Neural cell (in vitro differentiated cells): ENCODE measurements around the gene MST1. TPM values are rescaled to one million over a fixed set of nuclear protein-coding genes. Genes with fewer than 3 reads are reported as not detected.

Experiments used
- H2AFZ ChIP-seq: fragments of 200-600, 300-800 bp; sonication (generic), shearing (Covaris generic); 2 replicates; pipeline ENCODE4 v1.6.0; 2014; ENCODE audit warnings: low read depth, mild to moderate bottlenecking, antibody characterized with exemption, low read length, moderate library complexity
- H3F3A ChIP-seq: fragments of 200-600 bp; shearing (Covaris generic); 2 replicates; pipeline ENCODE4 v1.6.1; 2016; ENCODE audit warnings: mild to moderate bottlenecking, moderate library complexity, mixed read lengths, antibody characterized with exemption, low read length; ENCODE audit not compliant: insufficient read depth, poor library complexity, severe bottlenecking
- H3K27ac ChIP-seq: fragments of 200-600, 300-800 bp; sonication (generic), shearing (Covaris generic); 2 replicates; pipeline ENCODE4 v1.5.1; 2014; ENCODE audit warnings: mild to moderate bottlenecking, low read length, moderate library complexity
- H3K27me3 ChIP-seq: fragments of 300-800, 200-600 bp; sonication (generic), shearing (Covaris generic); 2 replicates; pipeline ENCODE4 v1.6.0; 2014; ENCODE audit warnings: mild to moderate bottlenecking, low read depth, low read length, moderate library complexity; ENCODE audit not compliant: insufficient read depth
- H3K36me3 ChIP-seq: fragments of 300-800, 200-600 bp; sonication (generic), shearing (Covaris generic); 2 replicates; pipeline ENCODE4 v1.5.1; 2014; ENCODE audit warnings: mild to moderate bottlenecking, antibody characterized with exemption, low read length, moderate library complexity; ENCODE audit not compliant: insufficient read depth
- H3K4me2 ChIP-seq: fragments of 300-800, 200-600 bp; sonication (generic), shearing (Covaris generic); 2 replicates; pipeline ENCODE4 v1.6.0; 2014; ENCODE audit warnings: mild to moderate bottlenecking, low read length
- H3K4me3 ChIP-seq: fragments of 300-800, 200-600 bp; sonication (generic), shearing (Covaris generic); 2 replicates; pipeline ENCODE4 v1.5.1; 2014; ENCODE audit warnings: mild to moderate bottlenecking, low read length, moderate library complexity
- H3K79me2 ChIP-seq: fragments of 200-600 bp; shearing (Covaris generic); replicated peaks from 2 replicates; pipeline ENCODE4 v1.6.0; 2014; ENCODE audit warnings: mild to moderate bottlenecking, low read length, moderate library complexity; ENCODE audit not compliant: insufficient read depth
- H3K9ac ChIP-seq: fragments of 300-800, 200-600 bp; sonication (generic), shearing (Covaris generic); 2 replicates; pipeline ENCODE4 v1.6.1; 2016; ENCODE audit warnings: mild to moderate bottlenecking, low read length, mixed read lengths
- H3K9me2 ChIP-seq: fragments of 200-600 bp; shearing (Covaris generic); 2 replicates; pipeline ENCODE4 v1.6.1; 2016; ENCODE audit warnings: mild to moderate bottlenecking, low read length, mixed read lengths; ENCODE audit not compliant: insufficient read depth
- H3K9me3 ChIP-seq: fragments of 200-600, 300-800 bp; sonication (generic), shearing (Covaris generic); 2 replicates; pipeline ENCODE4 v1.6.1; 2016; ENCODE audit warnings: mild to moderate bottlenecking, mixed run types, low read length, moderate library complexity, mixed read lengths
- H4K20me1 ChIP-seq: fragments of 200-600 bp; shearing (Covaris generic); 2 replicates; pipeline ENCODE4 v1.6.1; 2016; ENCODE audit warnings: mild to moderate bottlenecking, mixed run types; ENCODE audit not compliant: insufficient read depth
- EP300 ChIP-seq: fragments of 450-650 bp; conservative IDR thresholded peaks from 2 replicates; pipeline ENCODE4 v1.6.1; 2014; ENCODE audit warnings: antibody characterized with exemption, mild to moderate bottlenecking, moderate library complexity; ENCODE audit not compliant: poor library complexity, severe bottlenecking
- EZH2 ChIP-seq: fragments of 200-600, 300-800 bp; shearing (Covaris generic), sonication (generic); IDR thresholded peaks from 2 replicates; pipeline ENCODE4 v1.6.1; 2014; ENCODE audit warnings: antibody characterized with exemption, low read length, borderline replicate concordance, mild to moderate bottlenecking; ENCODE audit not compliant: insufficient read depth, poor library complexity, severe bottlenecking
- MXI1 ChIP-seq: fragments of 450-650 bp; conservative IDR thresholded peaks from 2 replicates; pipeline ENCODE4 v1.6.1; 2014; ENCODE audit warnings: antibody characterized with exemption, mild to moderate bottlenecking; ENCODE audit not compliant: poor library complexity, severe bottlenecking
- POLR2AphosphoS5 ChIP-seq: IDR thresholded peaks from 2 replicates; pipeline ENCODE4 v1.6.1; 2012
- RAD21 ChIP-seq: fragments of 450-650 bp; conservative IDR thresholded peaks from 2 replicates; pipeline ENCODE4 v1.6.1; 2014; ENCODE audit warnings: antibody characterized with exemption, mild to moderate bottlenecking, moderate library complexity
- SMC3 ChIP-seq: fragments of 450-650 bp; conservative IDR thresholded peaks from 2 replicates; pipeline ENCODE4 v1.6.1; 2014; ENCODE audit warnings: antibody characterized with exemption, mild to moderate bottlenecking, moderate library complexity; ENCODE audit not compliant: poor library complexity
- TAF1 ChIP-seq: IDR thresholded peaks from 2 replicates; pipeline ENCODE4 v1.6.1; 2012; ENCODE audit warnings: low read depth
- polyA plus RNA-seq: library from polyadenylated mRNA; depleted of rRNA; stranded (reverse); fragments of >200 nt; gene quantifications from 2 replicates; pipeline ENCODE4 v1.2.3, GENCODE V29; 2014
- TF ChIP-seq, protein P1 (sequence below): fragments of 450-650 bp; IDR thresholded peaks from 2 replicates; pipeline ENCODE4 v1.5.1; 2014; ENCODE audit warnings: antibody characterized with exemption, mild to moderate bottlenecking, moderate library complexity; ENCODE audit not compliant: poor library complexity, severe bottlenecking
- TF ChIP-seq, protein P2 (sequence below): IDR thresholded peaks from 2 replicates; pipeline ENCODE4 v1.6.1; 2012; ENCODE audit warnings: borderline replicate concordance

Gene MST1
- polyA plus RNA-seq, 1 donor from 2014 or later = 64.0 TPM

DNA sequence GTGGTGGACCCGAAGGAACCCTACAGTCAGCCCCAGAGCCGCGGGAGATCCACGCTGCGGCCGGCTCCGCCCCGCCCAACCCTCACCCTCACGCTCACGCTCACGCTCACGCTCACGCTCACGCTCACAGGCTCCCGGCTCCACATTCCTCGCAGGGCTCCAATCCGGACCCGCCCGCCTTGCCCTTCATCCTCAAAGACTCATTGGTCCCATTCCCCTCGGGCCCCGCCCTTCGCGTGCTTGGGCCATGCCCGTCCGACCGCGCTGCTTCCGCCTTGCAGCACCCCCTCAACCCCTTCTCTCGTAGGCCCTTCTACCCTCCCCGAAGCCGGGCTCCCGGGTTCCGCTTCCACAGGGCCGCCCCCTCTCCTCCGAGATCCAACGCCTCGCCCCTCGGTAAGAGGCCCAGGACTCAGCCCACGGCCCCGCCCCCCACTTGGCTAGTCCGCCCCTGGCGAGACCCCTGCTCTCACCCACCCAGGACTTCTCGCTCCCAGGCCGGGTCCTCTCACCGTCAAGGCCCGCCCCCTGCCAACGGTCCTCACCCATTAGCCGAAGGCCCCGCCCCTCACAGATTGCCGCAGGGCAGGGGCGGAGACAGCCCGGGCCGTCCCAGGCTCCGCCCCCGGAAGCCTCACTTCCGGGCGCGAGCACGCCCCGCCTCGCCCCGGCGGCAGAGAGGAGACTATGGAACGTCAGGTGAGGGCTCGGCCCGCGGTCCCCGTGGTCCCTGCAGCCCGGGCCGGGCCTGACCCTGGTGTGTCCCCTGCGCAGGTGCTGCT is 15.4 kb downstream of the MST1 start, which contains the start of gene APEH:
APEH (plus strand) TSS at position 637 of the 782 bp plus-strand sequence; CDS start at position 688, 51 bp downstream.
- Histone ChIP-seq H3K9me3 (no peaks in the 10 kb centered on the region), H2AFZ (peak within 1 kb of the TSS; percentile 88), H3K27me3 (no peaks in the 10 kb centered on the region), H3K4me2 (peak within 1 kb of the TSS; percentile 84), H3K27ac (peak within 1 kb of the TSS; percentile 90), H3K9ac (peak within 1 kb of the TSS; percentile 88), H3K4me3 (peak within 1 kb of the TSS; percentile 100), H3F3A (no peaks in the 10 kb centered on the region), H3K9me2 (no peaks in the 10 kb centered on the region), H4K20me1 (no peaks in the 10 kb centered on the region), H3K36me3 (no peaks in the 10 kb centered on the region), H3K79me2 (peaks cover 7% of the 10 kb centered on the region)
- TF ChIP-seq, protein P1, sequence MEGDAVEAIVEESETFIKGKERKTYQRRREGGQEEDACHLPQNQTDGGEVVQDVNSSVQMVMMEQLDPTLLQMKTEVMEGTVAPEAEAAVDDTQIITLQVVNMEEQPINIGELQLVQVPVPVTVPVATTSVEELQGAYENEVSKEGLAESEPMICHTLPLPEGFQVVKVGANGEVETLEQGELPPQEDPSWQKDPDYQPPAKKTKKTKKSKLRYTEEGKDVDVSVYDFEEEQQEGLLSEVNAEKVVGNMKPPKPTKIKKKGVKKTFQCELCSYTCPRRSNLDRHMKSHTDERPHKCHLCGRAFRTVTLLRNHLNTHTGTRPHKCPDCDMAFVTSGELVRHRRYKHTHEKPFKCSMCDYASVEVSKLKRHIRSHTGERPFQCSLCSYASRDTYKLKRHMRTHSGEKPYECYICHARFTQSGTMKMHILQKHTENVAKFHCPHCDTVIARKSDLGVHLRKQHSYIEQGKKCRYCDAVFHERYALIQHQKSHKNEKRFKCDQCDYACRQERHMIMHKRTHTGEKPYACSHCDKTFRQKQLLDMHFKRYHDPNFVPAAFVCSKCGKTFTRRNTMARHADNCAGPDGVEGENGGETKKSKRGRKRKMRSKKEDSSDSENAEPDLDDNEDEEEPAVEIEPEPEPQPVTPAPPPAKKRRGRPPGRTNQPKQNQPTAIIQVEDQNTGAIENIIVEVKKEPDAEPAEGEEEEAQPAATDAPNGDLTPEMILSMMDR = peak; percentile 34
- TF ChIP-seq, protein P2, sequence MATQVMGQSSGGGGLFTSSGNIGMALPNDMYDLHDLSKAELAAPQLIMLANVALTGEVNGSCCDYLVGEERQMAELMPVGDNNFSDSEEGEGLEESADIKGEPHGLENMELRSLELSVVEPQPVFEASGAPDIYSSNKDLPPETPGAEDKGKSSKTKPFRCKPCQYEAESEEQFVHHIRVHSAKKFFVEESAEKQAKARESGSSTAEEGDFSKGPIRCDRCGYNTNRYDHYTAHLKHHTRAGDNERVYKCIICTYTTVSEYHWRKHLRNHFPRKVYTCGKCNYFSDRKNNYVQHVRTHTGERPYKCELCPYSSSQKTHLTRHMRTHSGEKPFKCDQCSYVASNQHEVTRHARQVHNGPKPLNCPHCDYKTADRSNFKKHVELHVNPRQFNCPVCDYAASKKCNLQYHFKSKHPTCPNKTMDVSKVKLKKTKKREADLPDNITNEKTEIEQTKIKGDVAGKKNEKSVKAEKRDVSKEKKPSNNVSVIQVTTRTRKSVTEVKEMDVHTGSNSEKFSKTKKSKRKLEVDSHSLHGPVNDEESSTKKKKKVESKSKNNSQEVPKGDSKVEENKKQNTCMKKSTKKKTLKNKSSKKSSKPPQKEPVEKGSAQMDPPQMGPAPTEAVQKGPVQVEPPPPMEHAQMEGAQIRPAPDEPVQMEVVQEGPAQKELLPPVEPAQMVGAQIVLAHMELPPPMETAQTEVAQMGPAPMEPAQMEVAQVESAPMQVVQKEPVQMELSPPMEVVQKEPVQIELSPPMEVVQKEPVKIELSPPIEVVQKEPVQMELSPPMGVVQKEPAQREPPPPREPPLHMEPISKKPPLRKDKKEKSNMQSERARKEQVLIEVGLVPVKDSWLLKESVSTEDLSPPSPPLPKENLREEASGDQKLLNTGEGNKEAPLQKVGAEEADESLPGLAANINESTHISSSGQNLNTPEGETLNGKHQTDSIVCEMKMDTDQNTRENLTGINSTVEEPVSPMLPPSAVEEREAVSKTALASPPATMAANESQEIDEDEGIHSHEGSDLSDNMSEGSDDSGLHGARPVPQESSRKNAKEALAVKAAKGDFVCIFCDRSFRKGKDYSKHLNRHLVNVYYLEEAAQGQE = no peak
- TF ChIP-seq TAF1 (no peak), MXI1 (peak; percentile 54), POLR2AphosphoS5 (peak; percentile 84), EP300 (peak; percentile 20)

DNA sequence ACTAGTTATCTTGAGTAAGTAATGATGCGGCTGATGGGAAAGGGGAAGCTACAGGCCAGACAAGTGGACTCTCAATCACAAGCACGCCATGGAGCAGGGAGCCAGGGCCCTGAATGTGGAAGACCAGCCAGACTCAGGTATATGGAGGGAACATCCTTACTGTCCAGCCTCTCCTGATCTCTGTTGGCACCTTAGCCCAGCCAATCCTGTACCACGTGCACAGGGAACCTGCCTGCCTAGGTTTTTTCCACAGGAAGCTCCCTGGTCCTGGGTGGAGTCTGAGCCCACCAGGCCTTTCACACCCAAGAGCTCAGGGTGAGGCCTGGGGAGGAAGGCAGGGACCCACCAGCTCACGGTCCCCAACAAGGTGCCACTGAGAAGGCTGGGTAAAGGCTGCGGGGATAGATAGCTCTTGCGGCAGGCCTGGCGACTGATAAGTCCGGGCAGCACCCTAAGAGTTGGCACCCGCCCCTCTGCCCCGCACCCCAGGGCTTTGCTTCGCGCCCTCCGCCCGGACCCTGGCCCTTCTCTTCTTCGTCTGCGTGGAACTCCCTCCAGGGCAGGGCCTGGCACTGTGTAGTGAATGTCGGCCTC is 16.1 kb downstream of the MST1 start:
- peak overlapping the region; percentile 88 for H3K9ac ChIP-seq
- H2AFZ ChIP-seq = peak overlapping the region; percentile 88
- H3K79me2 ChIP-seq = peaks cover 7% of the 10 kb centered on the region
- H3K9me3 ChIP-seq = no peaks in the 10 kb centered on the region
- no peaks in the 10 kb centered on the region for H3K27me3 ChIP-seq
- H3K9me2 ChIP-seq = no peaks in the 10 kb centered on the region
- H3K4me2 ChIP-seq = peak overlapping the region; percentile 65
- H3K36me3 ChIP-seq = no peaks in the 10 kb centered on the region
- H3K4me3 ChIP-seq = peak overlapping the region; percentile 100
- H4K20me1 ChIP-seq = no peaks in the 10 kb centered on the region
- H3K27ac ChIP-seq = peak overlapping the region; percentile 90
- H3F3A ChIP-seq = no peaks in the 10 kb centered on the region
- TF ChIP-seq, protein P2 = no peak
- TF ChIP-seq POLR2AphosphoS5 (no peak), EP300 (no peak), RAD21 (no peak), SMC3 (no peak), EZH2 (no peak), MXI1 (no peak), TAF1 (no peak)
- TF ChIP-seq, protein P1 = no peak
